Measurements from ENCODE around the gene MTFR1L. TPM values are rescaled to one million over a fixed set of nuclear protein-coding genes. Genes with fewer than 3 reads are reported as not detected.

MTFR1L gene
- polyA plus RNA-seq, 1 donor (not counting 4 experiments of a cell fraction or from before 2014, with no cell fraction given) = 31.6 TPM

GRCh38 chr1:25858494-25858893 is 38.7 kb downstream of the MTFR1L start:
- Histone ChIP-seq H3K9me3 (ENCODE audit: control insufficient read depth, low read depth, low read length) (no peaks in the 10 kb centered on the region), H3K27ac (ENCODE audit: control insufficient read depth, insufficient read depth, low read length) (peak overlapping the region; percentile 86), H3K4me3 (ENCODE audit: control insufficient read depth in 2 of 3, extremely low read depth in 1 of 3, insufficient read depth in 2 of 3, low read depth in 1 of 3, low read length in 3 of 3) (peak overlapping the region; percentile 68 to 95 (median 88)), H3K9me1 (ENCODE audit: control insufficient read depth, extremely low read depth, insufficient read depth, low read length) (no peaks in the 10 kb centered on the region), H4K20me1 (ENCODE audit: control insufficient read depth, extremely low read depth, insufficient read depth, low read length) (no peaks in the 10 kb centered on the region), H2AFZ (ENCODE audit: control insufficient read depth, low read length) (peak overlapping the region; percentile 98), H3K36me3 (ENCODE audit: control insufficient read depth in 2 of 2, extremely low read depth in 1 of 2, insufficient read depth in 2 of 2, low read length in 2 of 2) (peaks cover 8 to 10% of the 10 kb centered on the region in 2 experiments), H3K4me2 (ENCODE audit: control insufficient read depth, extremely low read depth, insufficient read depth, low read depth, low read length) (peak overlapping the region; percentile 97), H3K9ac (ENCODE audit: control insufficient read depth, extremely low read depth, insufficient read depth, low read length) (peak overlapping the region; percentile 97), H3K79me2 (ENCODE audit: control insufficient read depth, insufficient read depth, low read length) (peaks cover 46% of the 10 kb centered on the region), H3K4me1 (ENCODE audit: control insufficient read depth, extremely low read depth, insufficient read depth, low read length) (peaks cover 13% of the 10 kb centered on the region), H3K27me3 (ENCODE audit: control insufficient read depth, extremely low read depth, insufficient read depth, low read length) (no peaks in the 10 kb centered on the region)
- DNase-seq (ENCODE audit: low read depth, low spot score) (no peak), FAIRE-seq (no peak)
- no peak for TF ChIP-seq EZH2 (IDR thresholded peaks at IDR 0.05; ENCODE audit: low read length)
- TF ChIP-seq, protein P1, sequence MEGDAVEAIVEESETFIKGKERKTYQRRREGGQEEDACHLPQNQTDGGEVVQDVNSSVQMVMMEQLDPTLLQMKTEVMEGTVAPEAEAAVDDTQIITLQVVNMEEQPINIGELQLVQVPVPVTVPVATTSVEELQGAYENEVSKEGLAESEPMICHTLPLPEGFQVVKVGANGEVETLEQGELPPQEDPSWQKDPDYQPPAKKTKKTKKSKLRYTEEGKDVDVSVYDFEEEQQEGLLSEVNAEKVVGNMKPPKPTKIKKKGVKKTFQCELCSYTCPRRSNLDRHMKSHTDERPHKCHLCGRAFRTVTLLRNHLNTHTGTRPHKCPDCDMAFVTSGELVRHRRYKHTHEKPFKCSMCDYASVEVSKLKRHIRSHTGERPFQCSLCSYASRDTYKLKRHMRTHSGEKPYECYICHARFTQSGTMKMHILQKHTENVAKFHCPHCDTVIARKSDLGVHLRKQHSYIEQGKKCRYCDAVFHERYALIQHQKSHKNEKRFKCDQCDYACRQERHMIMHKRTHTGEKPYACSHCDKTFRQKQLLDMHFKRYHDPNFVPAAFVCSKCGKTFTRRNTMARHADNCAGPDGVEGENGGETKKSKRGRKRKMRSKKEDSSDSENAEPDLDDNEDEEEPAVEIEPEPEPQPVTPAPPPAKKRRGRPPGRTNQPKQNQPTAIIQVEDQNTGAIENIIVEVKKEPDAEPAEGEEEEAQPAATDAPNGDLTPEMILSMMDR (optimal IDR thresholded peaks at IDR 0.05 in 1 of 3, IDR thresholded peaks at IDR 0.05 in 1 of 3, conservative IDR thresholded peaks at IDR 0.05 in 1 of 3; ENCODE audit: extremely low read depth in 1 of 3, insufficient read depth in 2 of 3, low read length in 3 of 3) = no peak
- dilution Hi-C loops (cut with MboI; ENCODE audit: extremely low pct_ligation_motif_present, low sequenced_read_pairs) = no loop called here

- H3K4me3 ChIP-seq (ENCODE audit: control insufficient read depth in 2 of 3, extremely low read depth in 1 of 3, insufficient read depth in 2 of 3, low read depth in 1 of 3, low read length in 3 of 3) = peak within 1 kb of the TSS; percentile 68 to 95 (median 88)
- H2AFZ ChIP-seq (ENCODE audit: control insufficient read depth, low read length) = peak within 1 kb of the TSS; percentile 98
- DNase-seq (ENCODE audit: low read depth, low spot score) (no peak), FAIRE-seq (no peak)
- H3K79me2 ChIP-seq (ENCODE audit: control insufficient read depth, insufficient read depth, low read length) = peaks cover 40% of the 10 kb centered on the region
- no peaks in the 10 kb centered on the region for H4K20me1 ChIP-seq (ENCODE audit: control insufficient read depth, extremely low read depth, insufficient read depth, low read length)
- H3K9me3 ChIP-seq (ENCODE audit: control insufficient read depth, low read depth, low read length) = no peaks in the 10 kb centered on the region
- dilution Hi-C loops (cut with MboI; ENCODE audit: extremely low pct_ligation_motif_present, low sequenced_read_pairs) = no loop called here
- peaks cover 9 to 14% of the 10 kb centered on the region in 2 experiments for H3K36me3 ChIP-seq (ENCODE audit: control insufficient read depth in 2 of 2, extremely low read depth in 1 of 2, insufficient read depth in 2 of 2, low read length in 2 of 2)
- peak within 1 kb of the TSS; percentile 97 for H3K9ac ChIP-seq (ENCODE audit: control insufficient read depth, extremely low read depth, insufficient read depth, low read length)
- no peaks in the 10 kb centered on the region for H3K27me3 ChIP-seq (ENCODE audit: control insufficient read depth, extremely low read depth, insufficient read depth, low read length)
- peak within 1 kb of the TSS; percentile 86 for H3K27ac ChIP-seq (ENCODE audit: control insufficient read depth, insufficient read depth, low read length)
- no peak for TF ChIP-seq EZH2 (IDR thresholded peaks at IDR 0.05; ENCODE audit: low read length)
- TF ChIP-seq, protein P1 (optimal IDR thresholded peaks at IDR 0.05 in 1 of 3, IDR thresholded peaks at IDR 0.05 in 1 of 3, conservative IDR thresholded peaks at IDR 0.05 in 1 of 3; ENCODE audit: extremely low read depth in 1 of 3, insufficient read depth in 2 of 3, low read length in 3 of 3) = no peak
- peak within 1 kb of the TSS; percentile 97 for H3K4me2 ChIP-seq (ENCODE audit: control insufficient read depth, extremely low read depth, insufficient read depth, low read depth, low read length)
- peaks cover 13% of the 10 kb centered on the region for H3K4me1 ChIP-seq (ENCODE audit: control insufficient read depth, extremely low read depth, insufficient read depth, low read length)
- H3K9me1 ChIP-seq (ENCODE audit: control insufficient read depth, extremely low read depth, insufficient read depth, low read length) = no peaks in the 10 kb centered on the region
These were observed 39.4 kb downstream of the MTFR1L start, which contains the start of gene AUNIP for GRCh38 chr1:25858906-25859789. TSS of gene AUNIP (minus strand) at chr1:25859457. CDS start at chr1:25859357, 100 bp downstream.
